ENCODE measurements around the gene TBCD. TPM values are rescaled to one million over a fixed set of nuclear protein-coding genes. Genes with fewer than 3 reads are reported as not detected.
A peak's percentile ranks its signal among the peaks of the same experiment; 100 is the strongest.

TBCD gene
- total RNA-seq, 1 experiment from 2014 or later, result 94.6 TPM

DNA sequence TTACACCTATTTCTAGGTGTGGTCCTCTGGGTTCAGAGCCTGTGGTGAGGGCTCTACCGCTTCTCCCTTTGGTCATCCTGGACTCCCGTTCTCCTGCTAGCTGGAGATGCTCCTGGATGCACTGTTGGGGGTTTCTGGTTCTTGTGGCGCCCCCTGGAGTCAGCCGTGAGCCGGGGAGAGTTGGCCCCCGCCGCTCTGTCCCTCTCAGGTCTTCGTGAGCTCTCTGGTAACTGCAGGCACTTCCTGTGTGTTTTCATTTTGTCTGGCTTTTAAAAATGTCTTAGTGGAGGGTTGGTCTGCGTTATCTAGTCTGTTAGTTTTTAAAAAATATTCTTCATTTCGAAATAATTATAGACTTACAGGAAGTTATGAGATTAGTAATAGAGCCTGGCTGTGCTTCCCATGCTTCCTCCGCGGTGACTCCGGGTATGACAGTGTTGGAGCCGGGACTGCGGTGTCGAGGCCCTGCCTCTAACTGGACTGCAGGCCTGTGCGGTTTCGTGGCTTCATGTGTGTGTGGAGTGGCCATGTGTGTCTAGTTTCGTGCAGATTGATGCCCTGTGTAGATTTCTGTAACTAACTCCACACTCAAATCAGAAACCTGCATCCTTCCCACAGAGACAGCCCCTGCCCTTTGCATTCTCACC lies 166.0 kb downstream of the TBCD start:
- no peaks in the 10 kb centered on the region for H3K27me3 ChIP-seq (replicated peaks; ENCODE audit: control insufficient read depth, insufficient read depth, low read length)
- no peak overlapping the region for H3K4me3 Mint-ChIP-seq (ENCODE audit: unreplicated experiment)
- H3K9me3 Mint-ChIP-seq (ENCODE audit: unreplicated experiment), result no peaks in the 10 kb centered on the region
- TF ChIP-seq, protein P1, sequence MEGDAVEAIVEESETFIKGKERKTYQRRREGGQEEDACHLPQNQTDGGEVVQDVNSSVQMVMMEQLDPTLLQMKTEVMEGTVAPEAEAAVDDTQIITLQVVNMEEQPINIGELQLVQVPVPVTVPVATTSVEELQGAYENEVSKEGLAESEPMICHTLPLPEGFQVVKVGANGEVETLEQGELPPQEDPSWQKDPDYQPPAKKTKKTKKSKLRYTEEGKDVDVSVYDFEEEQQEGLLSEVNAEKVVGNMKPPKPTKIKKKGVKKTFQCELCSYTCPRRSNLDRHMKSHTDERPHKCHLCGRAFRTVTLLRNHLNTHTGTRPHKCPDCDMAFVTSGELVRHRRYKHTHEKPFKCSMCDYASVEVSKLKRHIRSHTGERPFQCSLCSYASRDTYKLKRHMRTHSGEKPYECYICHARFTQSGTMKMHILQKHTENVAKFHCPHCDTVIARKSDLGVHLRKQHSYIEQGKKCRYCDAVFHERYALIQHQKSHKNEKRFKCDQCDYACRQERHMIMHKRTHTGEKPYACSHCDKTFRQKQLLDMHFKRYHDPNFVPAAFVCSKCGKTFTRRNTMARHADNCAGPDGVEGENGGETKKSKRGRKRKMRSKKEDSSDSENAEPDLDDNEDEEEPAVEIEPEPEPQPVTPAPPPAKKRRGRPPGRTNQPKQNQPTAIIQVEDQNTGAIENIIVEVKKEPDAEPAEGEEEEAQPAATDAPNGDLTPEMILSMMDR (IDR thresholded peaks at IDR 0.05; ENCODE audit: insufficient read depth in 1 of 2, low read depth in 1 of 2, low read length in 1 of 2, severe bottlenecking in 1 of 2, unreplicated experiment in 1 of 2), result peak; percentile 35 to 53
- no peak overlapping the region for H3K27ac Mint-ChIP-seq (ENCODE audit: unreplicated experiment)
- H3K4me1 Mint-ChIP-seq (ENCODE audit: low read depth, unreplicated experiment), result no peaks in the 10 kb centered on the region
- no peaks in the 10 kb centered on the region for H3K9me3 ChIP-seq
- CTCF ChIA-PET, result interaction anchor here (0.6 to 1.4 kb wide), 6 partner anchors 28 to 137 kb away, joined by 3 to 20 read pairs (median 5); no protein-coding TSS in a partner anchor
- H3K4me3 ChIP-seq (ENCODE audit: low read depth, low read length), result no peak overlapping the region
- intact Hi-C loops (cut with micrococcal nuclease; ENCODE audit: unreplicated experiment), result loop anchor here (1.0 kb wide), 1 partner anchor 136 kb away; no protein-coding TSS in a partner anchor
- H3K36me3 ChIP-seq (ENCODE audit: control insufficient read depth, insufficient read depth, low read length), result peaks cover 4% of the 10 kb centered on the region
- no TSS peak for BruUV-seq (replicated peaks)
- peaks cover 6% of the 10 kb centered on the region for H3K4me1 ChIP-seq
- peak in 1 of 2 experiments; percentile 55 for DNase-seq
- H3K27me3 Mint-ChIP-seq (ENCODE audit: insufficient read depth, unreplicated experiment), result no peaks in the 10 kb centered on the region
- POLR2A ChIA-PET, result no interaction called here
- H3K36me3 Mint-ChIP-seq (ENCODE audit: insufficient read depth, unreplicated experiment), result peaks cover 24% of the 10 kb centered on the region

DNA sequence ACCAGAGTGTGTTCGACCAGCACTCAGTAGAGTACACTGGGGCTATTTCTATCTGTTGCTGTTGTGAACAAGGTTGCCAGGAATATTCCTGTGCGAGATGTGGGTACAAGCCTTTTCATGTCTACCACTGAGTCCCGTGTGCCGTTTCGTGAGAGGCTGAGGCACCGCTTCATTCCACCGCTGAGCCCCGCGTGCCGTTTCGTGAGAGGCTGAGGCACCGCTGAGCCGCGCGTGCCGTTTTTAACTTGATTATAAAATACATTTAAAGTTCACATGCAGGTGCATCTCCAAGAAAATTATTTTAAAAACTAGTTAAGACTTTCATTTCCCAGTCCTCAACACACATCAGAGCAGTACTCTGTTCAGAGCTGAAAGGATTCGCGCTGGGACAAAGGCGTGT lies 166.6 kb downstream of the TBCD start:
- ChIA-PET POLR2A (no interaction called here), CTCF (no interaction called here)
- Histone ChIP-seq H3K36me3 (ENCODE audit: control insufficient read depth, insufficient read depth, low read length) (peaks cover 4% of the 10 kb centered on the region), H3K27me3 (replicated peaks; ENCODE audit: control insufficient read depth, insufficient read depth, low read length) (no peaks in the 10 kb centered on the region), H3K9me3 (no peaks in the 10 kb centered on the region), H3K4me3 (ENCODE audit: low read depth, low read length) (no peak overlapping the region), H3K4me1 (peaks cover 6% of the 10 kb centered on the region)
- no peak for DNase-seq
- Mint-ChIP-seq H3K27ac (ENCODE audit: unreplicated experiment) (no peak overlapping the region), H3K27me3 (ENCODE audit: insufficient read depth, unreplicated experiment) (no peaks in the 10 kb centered on the region), H3K4me1 (ENCODE audit: low read depth, unreplicated experiment) (no peaks in the 10 kb centered on the region), H3K4me3 (ENCODE audit: unreplicated experiment) (no peak overlapping the region), H3K36me3 (ENCODE audit: insufficient read depth, unreplicated experiment) (peaks cover 30% of the 10 kb centered on the region), H3K9me3 (ENCODE audit: unreplicated experiment) (no peaks in the 10 kb centered on the region)
- TF ChIP-seq, protein P1 (IDR thresholded peaks at IDR 0.05; ENCODE audit: insufficient read depth in 1 of 2, low read depth in 1 of 2, low read length in 1 of 2, severe bottlenecking in 1 of 2, unreplicated experiment in 1 of 2), result no peak
- intact Hi-C loops (cut with micrococcal nuclease; ENCODE audit: unreplicated experiment), result no loop called here
- no TSS peak for BruUV-seq (replicated peaks)

DNA sequence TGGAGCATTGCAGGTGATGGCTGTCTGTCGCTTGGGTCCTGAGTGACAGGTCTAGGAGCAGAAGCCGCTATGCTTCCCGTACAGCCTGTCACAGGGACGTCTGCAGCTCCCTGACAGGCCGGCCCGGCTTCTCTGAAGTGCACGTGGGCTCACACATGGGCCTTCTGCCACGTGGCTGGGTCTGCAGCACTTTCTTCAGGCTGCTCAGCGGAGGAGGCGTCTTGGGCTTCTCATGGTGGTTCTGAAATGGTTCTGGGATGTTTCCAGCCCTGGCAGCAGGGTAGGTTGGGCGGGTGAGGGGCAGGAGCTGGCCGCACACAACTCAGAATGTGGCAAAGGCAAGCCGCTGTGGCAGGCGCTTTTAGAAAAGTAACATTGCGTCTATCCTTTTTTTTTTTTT lies 168.3 kb downstream of the TBCD start:
- no peaks in the 10 kb centered on the region for H3K9me3 ChIP-seq
- no peak overlapping the region for H3K4me3 Mint-ChIP-seq (ENCODE audit: unreplicated experiment)
- H3K27me3 ChIP-seq (replicated peaks; ENCODE audit: control insufficient read depth, insufficient read depth, low read length), result no peaks in the 10 kb centered on the region
- no TSS peak for BruUV-seq (replicated peaks)
- peaks cover 6% of the 10 kb centered on the region for H3K4me1 ChIP-seq
- H3K4me3 ChIP-seq (ENCODE audit: low read depth, low read length), result no peak overlapping the region
- no peaks in the 10 kb centered on the region for H3K27me3 Mint-ChIP-seq (ENCODE audit: insufficient read depth, unreplicated experiment)
- peaks cover 20% of the 10 kb centered on the region for H3K36me3 Mint-ChIP-seq (ENCODE audit: insufficient read depth, unreplicated experiment)
- H3K36me3 ChIP-seq (ENCODE audit: control insufficient read depth, insufficient read depth, low read length), result peaks cover 1% of the 10 kb centered on the region; the same call in 1 of the 2 replicates
- no peak for DNase-seq
- CTCF ChIA-PET, result no interaction called here
- intact Hi-C loops (cut with micrococcal nuclease; ENCODE audit: unreplicated experiment), result no loop called here
- H3K9me3 Mint-ChIP-seq (ENCODE audit: unreplicated experiment), result no peaks in the 10 kb centered on the region
- H3K4me1 Mint-ChIP-seq (ENCODE audit: low read depth, unreplicated experiment), result no peaks in the 10 kb centered on the region
- POLR2A ChIA-PET, result no interaction called here
- H3K27ac Mint-ChIP-seq (ENCODE audit: unreplicated experiment), result no peak overlapping the region
- TF ChIP-seq, protein P1 (IDR thresholded peaks at IDR 0.05; ENCODE audit: insufficient read depth in 1 of 2, low read depth in 1 of 2, low read length in 1 of 2, severe bottlenecking in 1 of 2, unreplicated experiment in 1 of 2), result no peak

Data from Caco-2 (cell line).